ENCODE data around the gene NR5A2. TPM values are rescaled to one million over a fixed set of nuclear protein-coding genes. Genes with fewer than 3 reads are reported as not detected.

The NR5A2 gene
- total RNA-seq, 1 donor from 2014 or later = 0.07 TPM

DNA sequence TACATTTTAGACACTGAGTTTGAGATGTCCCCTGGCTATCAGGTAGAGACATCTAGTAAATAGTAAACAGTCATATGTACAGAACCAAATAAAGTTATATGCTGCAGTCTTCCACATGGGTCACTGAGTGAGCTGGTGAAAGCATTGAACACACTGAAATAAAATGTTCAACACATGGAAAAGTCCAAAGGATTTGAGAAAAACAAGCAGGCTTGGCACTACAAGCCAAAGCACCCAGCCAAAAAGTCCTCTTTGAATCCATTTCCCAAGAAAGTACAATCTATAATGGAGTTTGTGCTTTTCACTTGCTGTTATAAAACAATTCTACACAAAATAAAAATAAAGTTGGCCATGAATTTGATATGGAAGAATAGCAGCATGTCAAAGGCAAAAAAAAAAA, 135.4 kb downstream of the NR5A2 start:
- DNase-seq (no peak), ATAC-seq (ENCODE audit: low read depth) (no peak)
- Mint-ChIP-seq H3K4me3 (no peak overlapping the region), H3K27me3 (no peaks in the 10 kb centered on the region), H3K36me3 (ENCODE audit: low read depth) (no peaks in the 10 kb centered on the region), H3K4me1 (peaks cover 8% of the 10 kb centered on the region), H3K9me3 (no peaks in the 10 kb centered on the region), H3K27ac (no peak overlapping the region)
- TF ChIP-seq, protein P1, sequence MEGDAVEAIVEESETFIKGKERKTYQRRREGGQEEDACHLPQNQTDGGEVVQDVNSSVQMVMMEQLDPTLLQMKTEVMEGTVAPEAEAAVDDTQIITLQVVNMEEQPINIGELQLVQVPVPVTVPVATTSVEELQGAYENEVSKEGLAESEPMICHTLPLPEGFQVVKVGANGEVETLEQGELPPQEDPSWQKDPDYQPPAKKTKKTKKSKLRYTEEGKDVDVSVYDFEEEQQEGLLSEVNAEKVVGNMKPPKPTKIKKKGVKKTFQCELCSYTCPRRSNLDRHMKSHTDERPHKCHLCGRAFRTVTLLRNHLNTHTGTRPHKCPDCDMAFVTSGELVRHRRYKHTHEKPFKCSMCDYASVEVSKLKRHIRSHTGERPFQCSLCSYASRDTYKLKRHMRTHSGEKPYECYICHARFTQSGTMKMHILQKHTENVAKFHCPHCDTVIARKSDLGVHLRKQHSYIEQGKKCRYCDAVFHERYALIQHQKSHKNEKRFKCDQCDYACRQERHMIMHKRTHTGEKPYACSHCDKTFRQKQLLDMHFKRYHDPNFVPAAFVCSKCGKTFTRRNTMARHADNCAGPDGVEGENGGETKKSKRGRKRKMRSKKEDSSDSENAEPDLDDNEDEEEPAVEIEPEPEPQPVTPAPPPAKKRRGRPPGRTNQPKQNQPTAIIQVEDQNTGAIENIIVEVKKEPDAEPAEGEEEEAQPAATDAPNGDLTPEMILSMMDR (IDR thresholded peaks at IDR 0.05) = no peak
- CTCF ChIA-PET = no interaction called here
- intact Hi-C loops (cut with micrococcal nuclease) = no loop called here
- POLR2A ChIA-PET = interaction anchor here (0.7 kb wide), 1 partner anchor 41 kb away, joined by 7 read pairs; no protein-coding TSS in a partner anchor

DNA sequence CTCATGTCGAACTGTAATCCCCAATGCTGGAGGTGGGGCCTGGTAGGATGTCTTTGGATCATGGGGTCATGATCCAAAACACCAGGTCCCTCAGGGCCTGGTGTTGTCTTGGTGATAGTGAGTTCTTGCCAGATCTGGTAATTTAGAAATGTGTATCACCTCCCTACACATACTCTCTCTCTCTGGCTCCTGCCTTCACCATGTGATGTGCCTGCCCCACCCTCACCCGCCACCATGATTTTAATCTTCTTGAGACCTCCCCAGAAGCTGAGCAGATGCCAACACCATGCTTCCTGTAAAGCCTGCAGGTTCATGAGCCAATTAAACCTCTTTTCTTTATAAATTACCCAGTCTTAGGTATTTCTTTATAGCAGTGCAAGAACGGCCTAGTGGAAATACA, 136.4 kb downstream of the NR5A2 start:
- no peaks in the 10 kb centered on the region for H3K27me3 Mint-ChIP-seq
- CTCF ChIA-PET = no interaction called here
- peaks cover 8% of the 10 kb centered on the region for H3K4me1 Mint-ChIP-seq

DNA sequence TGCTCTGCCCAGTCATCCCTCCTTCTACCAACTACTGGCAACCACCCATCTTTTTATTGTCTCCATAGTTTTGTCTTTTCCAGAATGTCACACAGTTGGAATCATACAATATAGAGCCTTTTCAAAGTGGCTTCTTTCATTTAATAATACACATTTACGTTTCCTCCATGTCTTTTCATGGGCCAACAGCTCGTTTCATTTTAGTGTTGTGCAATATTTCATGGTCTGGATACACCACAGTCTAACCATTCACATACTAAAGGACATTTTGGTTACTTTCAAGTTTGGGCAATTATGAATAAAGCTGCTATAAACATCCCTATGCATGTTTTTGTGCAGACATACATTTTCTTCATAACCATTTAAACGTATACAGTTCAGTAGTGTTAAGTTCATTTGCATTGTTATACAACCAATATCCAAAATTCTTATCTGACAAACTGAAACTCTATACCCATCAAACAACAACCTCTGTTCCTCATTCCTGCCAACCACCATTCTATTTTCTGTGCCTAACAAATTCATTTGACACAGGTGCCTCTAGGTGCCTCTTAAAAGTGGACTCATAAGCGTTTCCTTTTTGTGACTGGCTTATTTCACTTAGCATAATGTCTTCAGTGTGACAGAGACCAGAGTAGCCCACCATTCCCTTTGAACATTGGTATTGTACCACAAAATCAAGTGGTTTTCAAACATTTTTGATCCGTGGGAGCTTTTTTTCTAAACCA, 138.1 kb downstream of the NR5A2 start:
- ChIA-PET CTCF (no interaction called here), POLR2A (interaction anchor here (0.5 to 0.7 kb wide), 2 partner anchors 221 to 343 kb away, joined by 3 to 4 read pairs; no protein-coding TSS in a partner anchor)

More for the DNA sequence above, 136.4 kb downstream of the NR5A2 start:
- no peaks in the 10 kb centered on the region for H3K9me3 Mint-ChIP-seq
- TF ChIP-seq, protein P1 (IDR thresholded peaks at IDR 0.05) = no peak
- DNase-seq (no peak), ATAC-seq (ENCODE audit: low read depth) (no peak)
- no peaks in the 10 kb centered on the region for H3K36me3 Mint-ChIP-seq (ENCODE audit: low read depth)
- intact Hi-C loops (cut with micrococcal nuclease) = no loop called here
- H3K4me3 Mint-ChIP-seq = no peak overlapping the region
- POLR2A ChIA-PET = no interaction called here
- no peak overlapping the region for H3K27ac Mint-ChIP-seq

DNA sequence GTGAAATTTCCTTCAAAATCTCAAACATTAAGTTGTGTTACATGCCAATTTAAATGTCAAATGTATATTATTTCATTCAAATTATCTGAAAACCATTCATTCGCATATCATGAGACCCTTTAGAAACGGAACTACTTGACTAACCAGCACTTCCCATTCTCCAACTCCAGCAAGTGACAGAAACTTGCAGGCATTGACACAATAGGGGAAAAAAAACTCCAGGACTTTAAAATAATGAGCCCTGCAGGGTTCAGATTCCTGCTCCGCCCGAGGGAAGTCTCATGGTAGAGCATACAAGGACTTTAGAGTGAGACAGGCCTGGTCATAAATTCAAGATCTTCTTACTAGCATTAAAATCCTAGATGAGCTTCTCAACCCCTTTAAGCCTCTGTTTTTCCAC, 138.9 kb downstream of the NR5A2 start:
- no peak for DNase-seq
- no peak for ATAC-seq (ENCODE audit: low read depth)
- Mint-ChIP-seq H3K27me3 (no peaks in the 10 kb centered on the region), H3K4me1 (peaks cover 8% of the 10 kb centered on the region), H3K9me3 (no peaks in the 10 kb centered on the region), H3K4me3 (no peak overlapping the region), H3K27ac (no peak overlapping the region), H3K36me3 (ENCODE audit: low read depth) (no peaks in the 10 kb centered on the region)
- ChIA-PET CTCF (no interaction called here), POLR2A (interaction anchor here (0.5 kb wide), 1 partner anchor 342 kb away, joined by 4 read pairs; no protein-coding TSS in a partner anchor)
- TF ChIP-seq, protein P1 (IDR thresholded peaks at IDR 0.05) = no peak
- intact Hi-C loops (cut with micrococcal nuclease) = no loop called here

More for the DNA sequence above, 138.1 kb downstream of the NR5A2 start:
- TF ChIP-seq, protein P1 (IDR thresholded peaks at IDR 0.05) = no peak
- Mint-ChIP-seq H3K27ac (no peak overlapping the region), H3K4me1 (peaks cover 8% of the 10 kb centered on the region), H3K27me3 (no peaks in the 10 kb centered on the region), H3K36me3 (ENCODE audit: low read depth) (no peaks in the 10 kb centered on the region), H3K9me3 (no peaks in the 10 kb centered on the region), H3K4me3 (no peak overlapping the region)
- ATAC-seq (ENCODE audit: low read depth) (no peak), DNase-seq (no peak)
- intact Hi-C loops (cut with micrococcal nuclease) = no loop called here

DNA sequence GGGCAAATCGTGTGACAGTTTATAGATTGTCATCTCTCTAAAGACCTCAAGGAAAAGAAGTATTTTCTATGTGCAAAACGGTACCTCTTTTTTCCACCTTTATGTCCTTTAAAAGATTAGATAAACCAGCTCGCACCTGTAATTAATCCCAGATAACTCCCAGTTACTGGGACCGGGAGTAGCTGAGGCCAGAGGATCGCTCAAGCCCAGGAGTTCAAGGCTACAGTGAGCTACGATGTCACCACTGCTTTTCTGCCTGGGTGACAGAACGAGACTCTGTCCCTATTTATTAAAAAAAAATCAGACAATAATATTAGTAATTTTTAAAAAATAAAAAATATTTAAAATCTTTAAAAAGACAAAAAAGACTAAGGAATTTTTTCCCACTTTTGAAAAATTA, 141.4 kb downstream of the NR5A2 start:
- POLR2A ChIA-PET = no interaction called here
- Mint-ChIP-seq H3K4me1 (peaks cover 10% of the 10 kb centered on the region), H3K9me3 (no peaks in the 10 kb centered on the region), H3K27ac (no peak overlapping the region), H3K4me3 (no peak overlapping the region), H3K36me3 (ENCODE audit: low read depth) (no peaks in the 10 kb centered on the region), H3K27me3 (no peaks in the 10 kb centered on the region)
- TF ChIP-seq, protein P1 (IDR thresholded peaks at IDR 0.05) = no peak
- no peak for ATAC-seq (ENCODE audit: low read depth)
- intact Hi-C loops (cut with micrococcal nuclease) = no loop called here
- DNase-seq = no peak
- CTCF ChIA-PET = no interaction called here

Data from activated B cell treated with CpG ODN at 0.5 μM for 24 hours (primary cell).